Measurements from ENCODE around the gene TAF10. TPM values are rescaled to one million over a fixed set of nuclear protein-coding genes. Genes with fewer than 3 reads are reported as not detected.

The TAF10 gene
- total RNA-seq, 1 experiment from 2014 or later = 387 TPM

GRCh38 chr11:6617315-6617781, 5.3 kb upstream of the TAF10 start:
- no TSS peak for BruUV-seq (replicated peaks)
- no peak for ATAC-seq
- TF ChIP-seq CTCF (IDR thresholded peaks at IDR 0.05) (no peak), SIN3A (IDR thresholded peaks at IDR 0.05; ENCODE audit: borderline replicate concordance, insufficient read depth, low read depth, low read length) (no peak), POLR2AphosphoS5 (IDR thresholded peaks at IDR 0.05; ENCODE audit: low read depth, low read length) (no peak), TCF7L2 (IDR thresholded peaks at IDR 0.05; ENCODE audit: low read depth, low read length) (no peak), REST (IDR thresholded peaks at IDR 0.05; ENCODE audit: insufficient read depth in 1 of 2, low read depth in 2 of 2, low read length in 1 of 2) (no peak)
- H3K9me3 ChIP-seq (ENCODE audit: control insufficient read depth, insufficient read depth, low read depth, low read length) = no peaks in the 10 kb centered on the region
- DNase-seq (ENCODE audit: low read depth, low spot score) = no peak
- peaks cover 20% of the 10 kb centered on the region for H3K4me1 ChIP-seq (ENCODE audit: control insufficient read depth, insufficient read depth, low read length)
- intact Hi-C loops (cut with micrococcal nuclease; ENCODE audit: unreplicated experiment) (no loop called here), in situ Hi-C loops (cut with HindIII; ENCODE audit: low pct_unique_long_range_greater_than_20kb, low sequenced_read_pairs) (no loop called here)
- no peaks in the 10 kb centered on the region for H3K27me3 ChIP-seq (ENCODE audit: control insufficient read depth, insufficient read depth, low read length)
- CTCF ChIA-PET = no interaction called here
- no peaks in the 10 kb centered on the region for H3K36me3 ChIP-seq (ENCODE audit: control insufficient read depth, insufficient read depth, low read length)
- peak overlapping the region in 1 of 2 experiments; percentile 100; a peak in 1 of 4 replicates for H3K4me3 ChIP-seq (ENCODE audit: low read depth in 2 of 2, low read length in 2 of 2)
- H3K27ac ChIP-seq (ENCODE audit: low read length) = no peak overlapping the region
- POLR2A ChIA-PET = no interaction called here

- TF ChIP-seq TCF7L2 (IDR thresholded peaks at IDR 0.05; ENCODE audit: low read depth, low read length) = no peak
- TF ChIP-seq POLR2AphosphoS5 (IDR thresholded peaks at IDR 0.05; ENCODE audit: low read depth, low read length) = no peak
- TF ChIP-seq SIN3A (IDR thresholded peaks at IDR 0.05; ENCODE audit: borderline replicate concordance, insufficient read depth, low read depth, low read length) = no peak
- TF ChIP-seq CTCF (IDR thresholded peaks at IDR 0.05) = no peak
- no peak for TF ChIP-seq REST (IDR thresholded peaks at IDR 0.05; ENCODE audit: insufficient read depth in 1 of 2, low read depth in 2 of 2, low read length in 1 of 2)
- no peak for ATAC-seq
- POLR2A ChIA-PET = no interaction called here
- Histone ChIP-seq H3K27me3 (ENCODE audit: control insufficient read depth, insufficient read depth, low read length) (no peaks in the 10 kb centered on the region), H3K36me3 (ENCODE audit: control insufficient read depth, insufficient read depth, low read length) (no peaks in the 10 kb centered on the region), H3K9me3 (ENCODE audit: control insufficient read depth, insufficient read depth, low read depth, low read length) (no peaks in the 10 kb centered on the region), H3K27ac (ENCODE audit: low read length) (no peak overlapping the region), H3K4me1 (ENCODE audit: control insufficient read depth, insufficient read depth, low read length) (peaks cover 20% of the 10 kb centered on the region), H3K4me3 (ENCODE audit: low read depth in 2 of 2, low read length in 2 of 2) (no peak overlapping the region)
- in situ Hi-C loops (cut with HindIII; ENCODE audit: low pct_unique_long_range_greater_than_20kb, low sequenced_read_pairs) (no loop called here), intact Hi-C loops (cut with micrococcal nuclease; ENCODE audit: unreplicated experiment) (no loop called here)
- DNase-seq (ENCODE audit: low read depth, low spot score) = no peak
- CTCF ChIA-PET = no interaction called here
- BruUV-seq (replicated peaks) = no TSS peak
Measured at GRCh38 chr11:6616596-6617250, 4.7 kb upstream of the TAF10 start.
